GM20431 (cell line): ENCODE data around the gene MYO1C.
"Not testable (repeated sequence)": the region's sequence is repeated elsewhere in the genome, so short reads cannot be mapped to it uniquely, and the experiment has no call there.

Experiments
- in situ Hi-C: fragments of 300-500 bp; cut with MseI, MboI; formaldehyde crosslinking; loops from one replicate; pipeline ENCODE4 v1.15.0; 2020; ENCODE audit warnings: low sequenced_read_pairs; ENCODE audit not compliant: unreplicated experiment

The MYO1C gene, protein sequence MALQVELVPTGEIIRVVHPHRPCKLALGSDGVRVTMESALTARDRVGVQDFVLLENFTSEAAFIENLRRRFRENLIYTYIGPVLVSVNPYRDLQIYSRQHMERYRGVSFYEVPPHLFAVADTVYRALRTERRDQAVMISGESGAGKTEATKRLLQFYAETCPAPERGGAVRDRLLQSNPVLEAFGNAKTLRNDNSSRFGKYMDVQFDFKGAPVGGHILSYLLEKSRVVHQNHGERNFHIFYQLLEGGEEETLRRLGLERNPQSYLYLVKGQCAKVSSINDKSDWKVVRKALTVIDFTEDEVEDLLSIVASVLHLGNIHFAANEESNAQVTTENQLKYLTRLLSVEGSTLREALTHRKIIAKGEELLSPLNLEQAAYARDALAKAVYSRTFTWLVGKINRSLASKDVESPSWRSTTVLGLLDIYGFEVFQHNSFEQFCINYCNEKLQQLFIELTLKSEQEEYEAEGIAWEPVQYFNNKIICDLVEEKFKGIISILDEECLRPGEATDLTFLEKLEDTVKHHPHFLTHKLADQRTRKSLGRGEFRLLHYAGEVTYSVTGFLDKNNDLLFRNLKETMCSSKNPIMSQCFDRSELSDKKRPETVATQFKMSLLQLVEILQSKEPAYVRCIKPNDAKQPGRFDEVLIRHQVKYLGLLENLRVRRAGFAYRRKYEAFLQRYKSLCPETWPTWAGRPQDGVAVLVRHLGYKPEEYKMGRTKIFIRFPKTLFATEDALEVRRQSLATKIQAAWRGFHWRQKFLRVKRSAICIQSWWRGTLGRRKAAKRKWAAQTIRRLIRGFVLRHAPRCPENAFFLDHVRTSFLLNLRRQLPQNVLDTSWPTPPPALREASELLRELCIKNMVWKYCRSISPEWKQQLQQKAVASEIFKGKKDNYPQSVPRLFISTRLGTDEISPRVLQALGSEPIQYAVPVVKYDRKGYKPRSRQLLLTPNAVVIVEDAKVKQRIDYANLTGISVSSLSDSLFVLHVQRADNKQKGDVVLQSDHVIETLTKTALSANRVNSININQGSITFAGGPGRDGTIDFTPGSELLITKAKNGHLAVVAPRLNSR

GRCh38 chr17:1492249-1493206 lies at the start of gene MYO1C:
MYO1C (minus strand) TSS chr17:1492686; CDS start chr17:1492487, 199 bp downstream.
- in situ Hi-C loops, result no loop called here

DNA sequence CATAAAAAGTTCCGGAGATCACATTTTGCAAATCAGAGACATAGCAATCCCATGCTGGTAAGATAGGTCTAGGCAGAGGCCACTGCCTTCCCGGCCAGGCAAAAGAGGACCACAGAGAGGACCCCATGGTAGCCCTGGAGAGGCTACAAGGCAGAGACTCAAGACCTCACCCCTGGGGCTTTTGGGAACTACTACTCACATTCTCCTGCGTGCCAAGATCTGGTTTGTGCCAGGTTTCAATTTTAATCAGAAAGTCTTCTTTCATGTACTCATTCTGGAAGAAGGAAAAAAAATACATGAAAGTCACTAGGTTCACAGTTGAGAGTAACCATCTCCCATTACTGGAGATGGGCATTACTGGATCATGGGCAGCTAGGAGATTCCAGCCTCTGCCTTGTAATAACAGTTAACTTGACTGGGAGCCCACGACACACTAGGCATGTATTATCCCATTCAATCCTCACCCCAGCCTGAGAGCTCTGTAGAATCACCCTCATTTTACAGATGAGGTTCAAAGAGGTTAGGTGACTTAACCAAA lies 49.0 kb upstream of the MYO1C start:
- in situ Hi-C loops, result no loop called here

DNA sequence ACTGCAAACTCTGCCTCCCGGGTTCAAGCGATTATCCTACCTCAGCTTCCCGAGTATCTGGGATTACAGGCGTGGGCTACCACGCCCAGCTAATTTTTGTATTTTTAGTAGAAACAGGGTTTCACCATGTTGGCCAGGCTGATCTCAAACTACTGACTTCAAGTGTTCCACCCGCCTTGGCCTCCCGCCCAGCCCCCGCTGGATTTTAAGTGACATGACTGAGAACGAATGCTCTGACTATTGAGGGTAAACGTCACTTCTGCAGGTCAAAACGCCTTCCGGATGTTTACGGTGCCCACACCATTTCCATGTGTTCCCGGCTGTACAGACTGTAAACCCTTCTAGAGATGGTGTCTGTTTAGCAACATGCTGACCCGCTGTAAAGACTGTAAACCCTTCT lies 47.3 kb upstream of the MYO1C start:
- in situ Hi-C loops, result no loop called here

DNA sequence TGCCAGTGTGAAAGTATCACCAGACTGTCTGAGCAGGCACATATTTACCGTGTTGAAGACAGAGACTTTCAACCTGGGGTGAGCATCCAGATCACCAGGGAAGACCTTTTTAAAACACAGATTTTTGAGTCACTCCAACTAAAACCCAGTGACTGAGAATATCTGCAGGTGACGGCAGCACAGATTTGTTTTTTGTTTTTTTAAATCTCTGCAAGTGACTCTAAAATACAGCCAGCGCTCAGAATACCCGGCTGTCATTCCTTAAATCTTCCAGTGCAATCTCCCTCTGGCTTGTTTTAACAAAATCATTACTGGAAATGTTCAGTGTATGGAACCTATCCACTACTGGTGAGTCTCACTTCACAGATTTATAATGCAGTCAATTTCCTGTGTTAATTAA lies 43.3 kb upstream of the MYO1C start:
- in situ Hi-C loops, result no loop called here

- in situ Hi-C loops, result no loop called here
Measured at GRCh38 chr17:1533661-1534325, 41.3 kb upstream of the MYO1C start.

- in situ Hi-C loops, result no loop called here
Measured at GRCh38 chr17:1532836-1533602, 40.5 kb upstream of the MYO1C start.

DNA sequence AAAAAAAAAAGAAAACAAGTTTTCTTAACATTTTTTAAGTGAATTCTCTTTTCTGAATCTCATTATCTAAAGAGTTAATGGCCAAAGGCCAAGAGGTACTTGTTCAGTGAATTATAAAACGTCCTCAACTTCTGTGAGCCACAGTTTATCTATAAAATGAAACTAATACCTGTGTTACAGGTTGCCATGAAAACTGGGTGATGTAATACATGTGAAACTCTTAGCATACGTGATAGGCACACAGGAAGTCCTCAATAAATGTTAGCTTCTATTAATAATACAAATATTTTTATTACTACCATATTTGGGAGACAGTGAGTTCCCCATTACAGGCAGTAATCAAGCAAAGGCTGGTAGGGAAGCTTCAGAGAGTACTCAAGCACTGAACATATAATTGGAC lies 37.4 kb upstream of the MYO1C start:
- in situ Hi-C loops, result no loop called here

DNA sequence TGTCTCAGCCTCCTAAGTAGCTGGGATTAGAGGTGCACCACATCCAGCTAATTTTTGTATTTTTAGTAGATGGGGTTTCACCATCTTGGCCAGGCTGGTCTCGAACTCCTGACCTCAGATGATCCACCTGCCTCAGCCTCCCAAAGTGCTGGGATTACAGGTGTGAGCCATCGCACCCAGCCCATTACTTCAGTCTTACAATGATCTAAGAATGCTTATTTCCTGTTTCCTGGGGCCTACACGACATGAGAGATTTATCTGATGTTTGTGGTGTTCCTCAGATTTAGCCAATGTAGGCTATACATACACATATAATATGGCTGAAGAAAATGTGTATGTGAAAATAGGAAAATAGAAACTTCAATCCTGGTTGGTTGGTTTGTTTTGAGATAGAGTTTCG lies 34.4 kb upstream of the MYO1C start:
- in situ Hi-C loops, result not testable (repeated sequence)

- in situ Hi-C loops, result loop anchor here (25.0 kb wide), 2 partner anchors 160 to 260 kb away; partner anchors contain the start of gene BHLHA9
Measured at GRCh38 chr17:1522626-1523025, 30.1 kb upstream of the MYO1C start.

DNA sequence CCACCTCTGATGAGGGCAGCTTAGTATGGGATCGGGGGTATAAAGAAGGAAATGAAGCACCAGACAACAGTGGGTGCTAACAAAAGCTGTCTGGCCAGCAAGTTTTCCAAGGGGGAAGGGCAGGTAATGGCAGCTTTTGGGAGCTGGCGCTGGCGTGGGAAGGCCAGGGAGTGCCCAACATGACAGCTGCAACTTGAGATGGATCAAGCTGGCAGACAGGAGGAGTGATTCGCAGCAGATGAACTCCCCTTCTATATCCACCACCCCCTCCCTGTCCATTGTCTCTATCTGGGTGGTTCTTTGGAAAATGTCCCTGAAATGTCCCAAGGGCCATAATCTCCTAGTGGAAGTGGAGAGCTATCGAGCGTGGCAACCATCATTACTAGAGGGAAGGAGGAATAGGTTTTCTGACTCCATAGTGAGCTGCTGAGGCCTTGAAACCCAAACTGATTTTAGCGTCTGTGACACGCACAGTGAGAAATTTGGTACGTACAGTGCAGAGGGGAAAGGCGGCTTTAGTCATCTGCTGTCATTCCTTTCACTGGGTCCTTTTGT lies 28.7 kb upstream of the MYO1C start:
- in situ Hi-C loops, result loop anchor here (25.0 kb wide), 2 partner anchors 159 to 259 kb away; partner anchors contain the start of gene BHLHA9

GRCh38 chr17:1519678-1520077 lies 27.2 kb upstream of the MYO1C start:
- in situ Hi-C loops, result loop anchor here (25.0 kb wide), 2 partner anchors 157 to 257 kb away; partner anchors contain the start of gene BHLHA9

DNA sequence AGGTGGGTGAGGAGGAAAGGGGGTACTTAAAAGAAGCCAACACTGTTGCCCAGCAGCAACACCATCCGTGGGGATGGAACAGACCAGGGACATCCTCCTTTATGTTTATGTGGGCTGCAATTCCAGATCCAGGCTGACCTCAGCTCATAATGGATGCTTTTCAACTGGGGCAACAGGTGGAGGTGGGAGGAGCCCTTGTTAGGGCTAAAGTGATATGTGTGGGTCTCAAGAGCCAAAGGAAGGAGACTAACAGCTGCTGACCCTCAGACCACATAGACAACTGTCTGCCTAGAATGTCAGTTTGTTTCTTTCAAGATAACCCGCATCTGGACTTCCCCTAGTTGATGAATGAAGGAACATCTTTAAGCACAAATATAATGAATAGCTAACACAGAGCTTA lies 25.9 kb upstream of the MYO1C start:
- in situ Hi-C loops, result loop anchor here (25.0 kb wide), 2 partner anchors 156 to 256 kb away; partner anchors contain the start of gene BHLHA9

- in situ Hi-C loops, result loop anchor here (25.0 kb wide), 2 partner anchors 154 to 254 kb away; partner anchors contain the start of gene BHLHA9
Measured at GRCh38 chr17:1516388-1517161, 24.1 kb upstream of the MYO1C start, which contains the start of gene INPP5K. INPP5K (minus strand) TSS chr17:1516612; CDS start chr17:1516499, 113 bp downstream.

DNA sequence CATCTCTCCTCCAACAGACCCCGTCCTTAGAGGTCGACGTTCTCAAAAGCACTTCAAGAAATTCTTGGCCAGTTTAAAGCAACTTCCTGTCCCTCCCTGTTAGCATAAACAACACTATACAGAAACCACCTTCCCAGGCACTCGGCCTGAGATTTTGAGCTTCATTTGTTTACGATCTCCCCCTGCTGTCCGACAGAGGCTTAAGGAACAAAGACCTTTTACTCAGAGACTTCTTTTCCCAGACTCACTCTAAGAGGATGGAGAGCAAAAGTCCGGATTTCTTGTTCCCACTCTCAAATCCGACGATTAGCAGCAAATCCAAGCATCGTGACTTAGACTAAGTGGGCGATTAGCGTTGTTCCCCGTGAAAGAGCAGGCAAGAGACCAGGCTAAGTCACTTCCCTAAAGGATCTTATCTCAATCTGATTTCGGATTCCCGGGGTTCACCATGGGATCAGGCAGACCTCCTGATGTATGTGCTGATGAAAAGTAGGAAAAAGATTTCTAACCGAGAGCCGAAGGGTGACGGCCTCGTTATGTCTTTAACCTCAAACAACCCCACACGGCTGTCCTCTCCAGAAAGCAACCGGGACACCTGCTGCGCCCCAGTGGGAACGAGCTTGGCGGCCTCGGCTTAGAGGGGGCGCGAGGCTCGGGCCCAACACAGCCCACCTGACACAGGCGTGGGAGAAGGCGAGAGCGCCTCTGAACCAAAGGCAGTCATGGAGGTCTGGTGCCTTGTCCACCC lies 23.3 kb upstream of the MYO1C start:
- in situ Hi-C loops, result loop anchor here (25.0 kb wide), 2 partner anchors 154 to 254 kb away; partner anchors contain the start of gene BHLHA9

- in situ Hi-C loops, result loop anchor here (25.0 kb wide), 2 partner anchors 150 to 250 kb away; partner anchors contain the start of gene BHLHA9
Measured at GRCh38 chr17:1512351-1512750, 19.9 kb upstream of the MYO1C start.
